Dendritic cell treated with granulocyte-macrophage colony-stimulating factor and Interleukin-4, amounts not matched to agents 40 ng/mL and 50 ng/mL, for 4 days (primary cell): Measurements from ENCODE around the gene SPTBN1.
"Not testable (repeated sequence)": the region's sequence is repeated elsewhere in the genome, so short reads cannot be mapped to it uniquely, and the experiment has no call there.

Experiments used
- H3K27ac Mint-ChIP-seq: one replicate; pipeline ENCODE4 v1.8.0; 2022; ENCODE audit warnings: mild to moderate bottlenecking, mixed read lengths
- H3K27me3 Mint-ChIP-seq: one replicate; pipeline ENCODE4 v1.8.0; 2022; ENCODE audit warnings: mild to moderate bottlenecking, mixed read lengths
- H3K36me3 Mint-ChIP-seq: one replicate; pipeline ENCODE4 v1.8.0; 2022; ENCODE audit warnings: low read depth, mixed read lengths
- H3K4me1 Mint-ChIP-seq: one replicate; pipeline ENCODE4 v1.8.0; 2022; ENCODE audit warnings: low read depth, mixed read lengths
- H3K4me3 Mint-ChIP-seq: one replicate; pipeline ENCODE4 v1.8.0; 2022; ENCODE audit warnings: mild to moderate bottlenecking, moderate library complexity, mixed read lengths
- H3K9me3 Mint-ChIP-seq: one replicate; pipeline ENCODE4 v1.8.0; 2022; ENCODE audit warnings: mixed read lengths
- intact Hi-C: fragments of 100-400 bp; cut with micrococcal nuclease; formaldehyde crosslinking; loops from one replicate; pipeline ENCODE4 v1.15.0; 2022

The SPTBN1 gene

GRCh38 chr2:54525321-54525720 lies 69.2 kb downstream of the SPTBN1 start:
- H3K36me3 Mint-ChIP-seq, result no peaks in the 10 kb centered on the region
- H3K27ac Mint-ChIP-seq, result no peak overlapping the region
- H3K27me3 Mint-ChIP-seq, result peaks cover 3% of the 10 kb centered on the region
- peaks cover 17% of the 10 kb centered on the region for H3K4me1 Mint-ChIP-seq
- H3K9me3 Mint-ChIP-seq, result no peaks in the 10 kb centered on the region
- H3K4me3 Mint-ChIP-seq, result no peak overlapping the region
- intact Hi-C loops, result no loop called here

DNA sequence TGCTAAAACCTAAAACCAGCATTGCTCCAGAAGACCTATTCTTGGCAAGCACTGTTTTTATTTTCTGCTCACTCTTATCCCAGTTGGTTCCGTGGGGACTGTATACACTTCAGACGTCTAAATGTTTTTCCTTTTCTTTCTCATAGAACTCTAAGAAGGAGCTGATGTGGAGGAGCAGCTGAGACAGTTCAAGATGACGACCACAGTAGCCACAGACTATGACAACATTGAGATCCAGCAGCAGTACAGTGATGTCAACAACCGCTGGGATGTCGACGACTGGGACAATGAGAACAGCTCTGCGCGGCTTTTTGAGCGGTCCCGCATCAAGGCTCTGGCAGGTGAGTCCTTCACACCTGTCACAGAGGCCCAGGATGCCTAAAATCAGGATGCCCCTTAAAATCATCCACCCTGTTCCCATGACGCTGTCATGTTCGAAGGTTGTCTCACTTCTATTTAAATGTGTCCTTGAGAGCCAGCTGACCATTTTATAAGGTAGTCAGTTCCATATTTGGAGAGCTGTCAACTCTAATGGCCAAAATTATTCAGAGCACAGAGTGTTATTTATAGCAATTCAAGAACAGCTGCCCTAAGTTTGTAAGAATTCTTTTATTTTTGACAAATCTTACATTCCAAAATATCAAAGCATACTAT lies 70.2 kb downstream of the SPTBN1 start:
- Mint-ChIP-seq H3K27ac (no peak overlapping the region), H3K4me1 (peaks cover 17% of the 10 kb centered on the region), H3K36me3 (no peaks in the 10 kb centered on the region), H3K4me3 (no peak overlapping the region), H3K9me3 (no peaks in the 10 kb centered on the region), H3K27me3 (peaks cover 3% of the 10 kb centered on the region)
- intact Hi-C loops, result no loop called here

GRCh38 chr2:54528311-54528955 lies 72.3 kb downstream of the SPTBN1 start:
- peaks cover 21% of the 10 kb centered on the region for H3K4me1 Mint-ChIP-seq
- H3K36me3 Mint-ChIP-seq, result no peaks in the 10 kb centered on the region
- no peak overlapping the region for H3K4me3 Mint-ChIP-seq
- H3K27me3 Mint-ChIP-seq, result peaks cover 6% of the 10 kb centered on the region
- no peak overlapping the region for H3K27ac Mint-ChIP-seq
- no peaks in the 10 kb centered on the region for H3K9me3 Mint-ChIP-seq
- intact Hi-C loops, result no loop called here

DNA sequence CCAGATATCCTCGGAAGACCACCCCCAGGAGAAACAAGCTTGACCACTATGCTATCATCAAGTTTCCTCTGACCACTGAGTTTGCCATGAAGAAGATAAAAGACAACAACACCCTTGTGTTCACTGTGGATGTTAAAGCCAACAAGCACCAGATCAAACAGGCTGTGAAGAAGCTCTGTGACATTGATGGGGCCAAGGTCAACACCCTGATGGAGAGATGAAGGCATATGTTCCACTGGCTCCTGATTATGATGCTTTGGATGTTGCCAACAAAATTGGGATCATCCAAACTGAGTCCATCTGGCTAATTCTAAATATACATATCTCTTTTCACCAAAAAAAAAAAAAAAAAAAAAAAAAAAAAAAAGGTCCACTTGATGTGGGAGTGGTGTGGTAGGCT lies 73.4 kb downstream of the SPTBN1 start:
- intact Hi-C loops, H3K4me3 Mint-ChIP-seq, H3K9me3 Mint-ChIP-seq, H3K27me3 Mint-ChIP-seq, H3K27ac Mint-ChIP-seq, H3K36me3 Mint-ChIP-seq: not testable (repeated sequence)
- peaks cover 17% of the 10 kb centered on the region for H3K4me1 Mint-ChIP-seq

DNA sequence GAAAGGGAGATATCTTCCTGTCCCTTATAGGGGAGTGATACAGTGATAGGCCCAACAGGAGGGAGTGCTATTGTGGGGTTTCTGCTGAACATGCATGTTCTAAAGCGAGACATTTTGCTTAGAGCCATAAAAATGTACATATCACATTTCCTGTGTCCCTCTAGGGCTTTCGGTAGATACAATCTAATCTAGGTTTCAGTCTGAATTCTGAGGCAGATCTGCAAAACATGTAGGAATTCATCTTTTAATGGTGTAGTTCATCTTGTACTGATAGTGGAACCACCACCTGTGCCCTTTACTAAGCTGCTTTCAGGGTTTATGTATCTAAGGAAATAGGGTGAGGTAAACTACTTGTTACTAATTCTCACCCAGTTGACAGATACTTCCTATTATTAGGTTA lies 73.8 kb downstream of the SPTBN1 start:
- Mint-ChIP-seq H3K27me3 (peaks cover 11% of the 10 kb centered on the region), H3K27ac (no peak overlapping the region), H3K9me3 (no peaks in the 10 kb centered on the region), H3K4me3 (no peak overlapping the region), H3K4me1 (peaks cover 17% of the 10 kb centered on the region), H3K36me3 (no peaks in the 10 kb centered on the region)
- intact Hi-C loops, result no loop called here

DNA sequence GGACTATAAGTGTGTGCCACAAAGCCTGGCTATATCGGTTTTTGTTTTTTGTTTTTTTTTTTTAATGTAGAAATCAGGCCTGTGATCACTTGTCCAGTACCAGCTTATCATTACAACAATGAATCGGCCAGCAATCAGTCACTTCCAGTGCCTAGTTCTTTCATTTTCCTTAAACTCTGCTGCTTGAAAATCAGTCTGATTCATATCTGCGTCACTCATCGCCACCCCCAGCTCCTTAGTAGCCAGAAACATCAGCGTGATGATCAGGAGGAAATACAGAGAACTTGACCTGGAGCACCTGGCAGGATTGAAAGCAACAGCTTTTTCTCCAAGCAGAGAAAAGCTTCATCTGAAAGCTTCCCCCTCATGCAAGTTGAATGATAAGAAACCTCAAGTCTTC lies 75.4 kb downstream of the SPTBN1 start:
- intact Hi-C loops, result no loop called here
- Mint-ChIP-seq H3K27me3 (peaks cover 11% of the 10 kb centered on the region), H3K9me3 (no peaks in the 10 kb centered on the region), H3K27ac (no peak overlapping the region), H3K36me3 (no peaks in the 10 kb centered on the region), H3K4me3 (no peak overlapping the region), H3K4me1 (peaks cover 27% of the 10 kb centered on the region)

DNA sequence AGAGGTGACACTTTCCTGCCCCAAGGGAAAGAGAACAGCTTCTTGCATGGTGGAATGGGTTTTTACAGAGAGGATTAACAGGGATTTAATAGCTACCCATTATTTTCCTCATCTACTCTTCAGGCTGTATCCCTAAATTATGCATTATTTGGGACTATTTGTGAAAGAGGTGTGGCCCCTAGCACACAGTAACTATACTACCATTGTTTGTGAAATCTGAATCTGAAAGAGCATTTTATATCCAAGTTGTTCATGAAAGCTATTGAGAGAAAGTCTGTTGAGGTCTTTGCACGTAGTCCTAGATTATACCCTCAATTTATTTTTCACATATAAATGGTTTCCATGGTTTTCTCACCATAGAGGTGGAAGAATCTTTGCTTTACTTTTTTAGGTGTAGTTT lies 78.1 kb downstream of the SPTBN1 start:
- Mint-ChIP-seq H3K9me3 (no peaks in the 10 kb centered on the region), H3K27ac (no peak overlapping the region), H3K4me1 (peaks cover 28% of the 10 kb centered on the region), H3K36me3 (no peaks in the 10 kb centered on the region), H3K4me3 (no peak overlapping the region), H3K27me3 (peaks cover 23% of the 10 kb centered on the region)
- intact Hi-C loops, result no loop called here

- Mint-ChIP-seq H3K4me3 (no peak overlapping the region), H3K27ac (no peak overlapping the region), H3K27me3 (peaks cover 24% of the 10 kb centered on the region), H3K9me3 (no peaks in the 10 kb centered on the region), H3K4me1 (peaks cover 28% of the 10 kb centered on the region), H3K36me3 (no peaks in the 10 kb centered on the region)
- intact Hi-C loops, result no loop called here
Observed at GRCh38 chr2:54534625-54535024, 78.5 kb downstream of the SPTBN1 start.

GRCh38 chr2:54535599-54536195 lies 79.6 kb downstream of the SPTBN1 start:
- Mint-ChIP-seq H3K36me3 (no peaks in the 10 kb centered on the region), H3K4me3 (no peak overlapping the region), H3K9me3 (no peaks in the 10 kb centered on the region), H3K27ac (no peak overlapping the region), H3K4me1 (peaks cover 28% of the 10 kb centered on the region), H3K27me3 (peaks cover 26% of the 10 kb centered on the region)
- intact Hi-C loops, result no loop called here

DNA sequence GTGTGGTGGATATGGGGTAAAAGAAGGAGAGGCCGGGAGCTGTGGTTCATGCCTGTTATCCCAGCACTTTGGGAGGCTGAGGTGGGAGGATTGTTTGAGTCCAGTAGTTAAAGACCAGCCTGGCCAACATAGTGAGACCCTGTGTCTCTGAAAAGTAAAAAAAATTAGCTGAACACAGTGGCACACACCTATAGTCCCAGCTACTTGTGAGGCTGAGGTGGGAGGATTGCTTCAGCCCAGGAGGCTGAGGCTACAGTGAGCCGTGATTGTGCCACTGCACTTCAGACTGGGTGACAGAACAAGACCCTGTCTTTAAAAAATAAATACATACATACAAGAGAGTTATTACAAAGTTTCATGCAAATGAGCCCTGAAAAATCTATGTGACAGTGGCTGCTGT lies 80.6 kb downstream of the SPTBN1 start:
- intact Hi-C loops, result no loop called here
- Mint-ChIP-seq H3K27ac (no peak overlapping the region), H3K9me3 (no peaks in the 10 kb centered on the region), H3K4me3 (no peak overlapping the region), H3K36me3 (no peaks in the 10 kb centered on the region), H3K4me1 (peaks cover 28% of the 10 kb centered on the region), H3K27me3 (peaks cover 26% of the 10 kb centered on the region)

GRCh38 chr2:54538537-54538936 lies 82.4 kb downstream of the SPTBN1 start:
- Mint-ChIP-seq H3K27me3 (peaks cover 23% of the 10 kb centered on the region), H3K4me3 (no peak overlapping the region), H3K36me3 (no peaks in the 10 kb centered on the region), H3K27ac (no peak overlapping the region), H3K4me1 (peaks cover 19% of the 10 kb centered on the region), H3K9me3 (no peaks in the 10 kb centered on the region)
- intact Hi-C loops, result no loop called here

- peaks cover 18% of the 10 kb centered on the region for H3K27me3 Mint-ChIP-seq
- peaks cover 16% of the 10 kb centered on the region for H3K4me1 Mint-ChIP-seq
- H3K36me3 Mint-ChIP-seq, result no peaks in the 10 kb centered on the region
- intact Hi-C loops, result no loop called here
- H3K27ac Mint-ChIP-seq, result no peak overlapping the region
- H3K4me3 Mint-ChIP-seq, result no peak overlapping the region
- no peaks in the 10 kb centered on the region for H3K9me3 Mint-ChIP-seq
Observed at GRCh38 chr2:54539683-54540082, 83.6 kb downstream of the SPTBN1 start.

- intact Hi-C loops, result no loop called here
Observed at GRCh38 chr2:54540194-54540593, 84.1 kb downstream of the SPTBN1 start.

GRCh38 chr2:54541995-54542394 lies 85.9 kb downstream of the SPTBN1 start:
- Mint-ChIP-seq H3K36me3 (no peaks in the 10 kb centered on the region), H3K9me3 (no peaks in the 10 kb centered on the region), H3K4me1 (no peaks in the 10 kb centered on the region), H3K27me3 (peaks cover 15% of the 10 kb centered on the region), H3K27ac (no peak overlapping the region), H3K4me3 (no peak overlapping the region)
- intact Hi-C loops, result no loop called here

More at GRCh38 chr2:54540194-54540593, 84.1 kb downstream of the SPTBN1 start:
- Mint-ChIP-seq H3K36me3 (no peaks in the 10 kb centered on the region), H3K27ac (no peak overlapping the region), H3K9me3 (no peaks in the 10 kb centered on the region), H3K27me3 (peaks cover 15% of the 10 kb centered on the region), H3K4me3 (no peak overlapping the region), H3K4me1 (peaks cover 11% of the 10 kb centered on the region)
